Testis (tissue), 3 donors: ENCODE results near the gene SND1. TPM values are rescaled to one million over a fixed set of nuclear protein-coding genes. Genes with fewer than 3 reads are reported as not detected.

Source experiments
- DNase-seq: peaks from one replicate; pipeline ENCODE4 v3.0.0-alpha.2; 2019
- H3K27ac ChIP-seq, 2 donors: fragments of 200-600 bp; sonication (generic); one replicate each; pipeline ENCODE4 v1.5.1; 2019
- H3K27me3 ChIP-seq: fragments of 200-600 bp; sonication (generic); one replicate; pipeline ENCODE4 v1.5.1; 2019
- H3K36me3 ChIP-seq: fragments of 200-600 bp; sonication (generic); one replicate; pipeline ENCODE4 v1.5.1; 2017; ENCODE audit warnings: low read depth; ENCODE audit errors: missing control alignments
- H3K4me1 ChIP-seq: fragments of 200-600 bp; sonication (generic); one replicate; pipeline ENCODE4 v1.5.1; 2019
- H3K4me3 ChIP-seq, 2 donors: fragments of 200-600 bp; sonication (generic); one replicate each; pipeline ENCODE4 v1.5.1; 2017 to 2019
- H3K9me3 ChIP-seq: fragments of 200-600 bp; sonication (generic); one replicate; pipeline ENCODE4 v1.5.1; 2017
- POLR2A ChIP-seq: fragments of 450-650 bp; IDR thresholded peaks from one replicate; pipeline ENCODE4 v1.6.1; 2017; ENCODE audit warnings: antibody characterized with exemption, mild to moderate bottlenecking, moderate library complexity
- WGBS, 2 donors: methylation state at CpG; one replicate each; pipeline ENCODE4 v1.1.5; 2018; 5-methylcytosine and 5-hydroxymethylcytosine counted together
- intact Hi-C: fragments of 100-400 bp; cut with DNase I; formaldehyde crosslinking; loops from one replicate; pipeline ENCODE4 v1.15.1; 2023; ENCODE audit warnings: low total_unique reads
- polyA plus RNA-seq: library from polyadenylated mRNA; stranded (reverse); fragments of 350-450 nt; fragmentation: Illumina TruSeq; extraction: RNeasy Lipid Tissue Mini Kit (QIAGEN cat#74804); gene quantifications from one replicate; pipeline ENCODE4 v1.2.3, GENCODE V29; 2014; ENCODE audit warnings: low read depth, low replicate concordance; ENCODE audit not compliant: insufficient read depth
- total RNA-seq, 2 donors: library from RNA; depleted of rRNA; stranded (reverse); fragments of >200 nt; gene quantifications; one replicate each; pipeline ENCODE4 v1.2.3, GENCODE V29; 2016
- TF ChIP-seq, protein P1 (sequence below), 3 experiments: fragments of 450-650 bp in 2 of 3; fragments of 200-600 bp in 1 of 3; sonication (generic) in 1 of 3; IDR thresholded peaks; one replicate each; pipeline ENCODE4 v1.5.1; 2016 to 2019; ENCODE audit warnings: antibody characterized with exemption in 3 of 3, mild to moderate bottlenecking in 2 of 3, moderate library complexity in 1 of 3

SND1 gene
- total and polyA plus RNA-seq, 3 donors from 2014 or later: 132 to 207 (median 179) TPM

DNA sequence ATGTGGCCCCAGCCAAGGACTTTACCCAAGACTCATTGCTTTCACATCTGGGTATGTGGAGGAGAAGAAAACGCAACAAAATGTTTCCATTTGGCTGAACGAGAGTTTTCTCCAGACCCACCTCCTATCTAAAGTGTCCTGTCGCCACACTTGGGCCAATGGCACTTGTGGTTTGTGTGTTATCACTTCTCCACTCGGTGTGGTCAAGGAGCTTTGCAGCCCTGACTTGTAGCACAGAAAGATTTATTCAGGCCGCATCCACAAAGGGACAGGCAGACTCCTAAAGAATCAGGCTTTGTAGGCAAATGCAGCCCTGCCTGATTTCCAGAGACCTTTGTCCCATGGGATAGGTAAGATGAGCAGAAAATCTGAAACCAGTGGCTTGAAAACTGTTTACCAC lies 392.1 kb downstream of the SND1 start:
- intact Hi-C loops: no loop called here
- no peaks in the 10 kb centered on the region for H3K36me3 ChIP-seq
- H3K27ac ChIP-seq: no peak overlapping the region
- 52 to 77% methylated on average over 5 of the region's 5 CpGs for WGBS, 2 donors
- DNase-seq: no peak
- H3K4me3 ChIP-seq: no peak overlapping the region
- H3K27me3 ChIP-seq: no peaks in the 10 kb centered on the region
- H3K4me1 ChIP-seq: no peaks in the 10 kb centered on the region
- no peak for TF ChIP-seq POLR2A
- TF ChIP-seq, protein P1, sequence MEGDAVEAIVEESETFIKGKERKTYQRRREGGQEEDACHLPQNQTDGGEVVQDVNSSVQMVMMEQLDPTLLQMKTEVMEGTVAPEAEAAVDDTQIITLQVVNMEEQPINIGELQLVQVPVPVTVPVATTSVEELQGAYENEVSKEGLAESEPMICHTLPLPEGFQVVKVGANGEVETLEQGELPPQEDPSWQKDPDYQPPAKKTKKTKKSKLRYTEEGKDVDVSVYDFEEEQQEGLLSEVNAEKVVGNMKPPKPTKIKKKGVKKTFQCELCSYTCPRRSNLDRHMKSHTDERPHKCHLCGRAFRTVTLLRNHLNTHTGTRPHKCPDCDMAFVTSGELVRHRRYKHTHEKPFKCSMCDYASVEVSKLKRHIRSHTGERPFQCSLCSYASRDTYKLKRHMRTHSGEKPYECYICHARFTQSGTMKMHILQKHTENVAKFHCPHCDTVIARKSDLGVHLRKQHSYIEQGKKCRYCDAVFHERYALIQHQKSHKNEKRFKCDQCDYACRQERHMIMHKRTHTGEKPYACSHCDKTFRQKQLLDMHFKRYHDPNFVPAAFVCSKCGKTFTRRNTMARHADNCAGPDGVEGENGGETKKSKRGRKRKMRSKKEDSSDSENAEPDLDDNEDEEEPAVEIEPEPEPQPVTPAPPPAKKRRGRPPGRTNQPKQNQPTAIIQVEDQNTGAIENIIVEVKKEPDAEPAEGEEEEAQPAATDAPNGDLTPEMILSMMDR (IDR thresholded peaks at IDR 0.05): no peak
- H3K9me3 ChIP-seq: no peaks in the 10 kb centered on the region

DNA sequence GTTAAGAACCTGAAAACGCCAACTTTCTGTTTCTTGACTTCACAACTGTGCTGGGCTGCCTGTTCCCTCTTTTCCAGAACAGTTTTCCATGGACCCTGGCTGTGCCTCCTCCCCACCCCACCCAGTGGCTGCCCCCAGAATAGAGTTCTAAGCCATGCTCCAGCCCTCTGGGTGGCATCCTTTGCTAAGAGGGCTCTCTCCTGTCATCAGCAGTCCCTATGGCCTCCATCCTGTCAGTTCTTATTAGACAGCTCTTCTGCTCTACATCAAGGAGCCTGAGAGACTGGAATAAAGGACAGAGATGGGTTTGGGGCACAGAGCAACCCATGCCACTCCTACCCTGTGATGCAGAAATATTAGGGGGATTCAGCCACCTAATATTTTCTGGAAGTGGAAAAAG lies 393.2 kb downstream of the SND1 start:
- H3K4me3 ChIP-seq: no peak overlapping the region
- DNase-seq: no peak
- no peaks in the 10 kb centered on the region for H3K9me3 ChIP-seq
- no peaks in the 10 kb centered on the region for H3K4me1 ChIP-seq
- H3K27me3 ChIP-seq: no peaks in the 10 kb centered on the region
- intact Hi-C loops: no loop called here
- no peaks in the 10 kb centered on the region for H3K36me3 ChIP-seq
- WGBS, 2 donors: 74 to 81% methylated on average over 1 of the region's 1 CpG
- no peak for TF ChIP-seq POLR2A
- H3K27ac ChIP-seq: no peak overlapping the region

DNA sequence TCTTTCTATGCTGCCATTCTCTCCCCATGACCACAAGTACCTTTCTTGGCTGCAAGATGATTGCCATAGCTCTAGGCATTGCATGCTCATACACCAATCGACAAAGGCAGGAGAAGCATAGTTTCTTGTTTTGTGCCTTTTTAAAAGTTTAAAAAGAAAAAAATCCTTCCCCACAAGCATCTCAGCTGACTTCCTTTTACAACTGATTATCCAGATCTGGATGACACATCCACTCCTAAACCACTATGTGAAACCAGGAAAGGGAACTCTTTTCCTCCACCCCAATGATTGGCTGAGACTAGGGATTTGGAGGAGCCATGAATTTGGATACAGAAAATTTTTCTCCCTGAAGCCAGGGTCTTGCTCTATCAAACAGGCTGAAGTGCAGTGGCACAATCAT lies 393.8 kb downstream of the SND1 start:
- intact Hi-C loops: no loop called here
- TF ChIP-seq POLR2A: no peak
- TF ChIP-seq, protein P1 (IDR thresholded peaks at IDR 0.05): no peak
- Histone ChIP-seq H3K27me3 (no peaks in the 10 kb centered on the region), H3K4me1 (no peaks in the 10 kb centered on the region), H3K9me3 (no peaks in the 10 kb centered on the region), H3K4me3 (no peak overlapping the region), H3K36me3 (no peaks in the 10 kb centered on the region), H3K27ac (no peak overlapping the region)
- WGBS, 2 donors: 80 to 93% methylated on average over 1 of the region's 1 CpG
- no peak for DNase-seq

DNA sequence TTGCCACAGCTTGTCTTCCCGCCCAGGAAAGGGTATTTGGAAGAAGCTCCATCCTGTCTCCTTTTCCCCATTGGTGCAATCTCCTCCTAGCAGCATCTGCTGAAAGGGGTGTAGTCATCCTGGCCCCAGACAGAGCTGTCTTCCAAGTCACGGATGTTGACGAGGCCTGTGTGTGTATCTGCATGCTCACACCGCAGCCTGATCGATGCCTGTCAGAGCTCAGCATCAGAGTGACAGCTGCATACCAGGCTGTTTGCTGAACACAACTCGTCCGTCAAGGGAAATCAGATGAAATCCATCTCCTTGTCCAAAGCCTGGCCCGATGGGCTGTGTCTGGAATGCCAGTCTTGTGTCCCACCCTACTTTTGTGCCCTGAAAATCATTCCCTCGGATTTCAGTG lies 400.4 kb downstream of the SND1 start:
- H3K9me3 ChIP-seq: no peaks in the 10 kb centered on the region
- WGBS, 2 donors: 91 to 96% methylated on average over 9 of the region's 9 CpGs
- intact Hi-C loops: no loop called here
- no peak for DNase-seq
- no peaks in the 10 kb centered on the region for H3K4me1 ChIP-seq
- no peak overlapping the region for H3K27ac ChIP-seq
- no peaks in the 10 kb centered on the region for H3K36me3 ChIP-seq
- no peaks in the 10 kb centered on the region for H3K27me3 ChIP-seq
- no peak overlapping the region for H3K4me3 ChIP-seq
- TF ChIP-seq, protein P1 (IDR thresholded peaks at IDR 0.05): no peak
- no peak for TF ChIP-seq POLR2A

DNA sequence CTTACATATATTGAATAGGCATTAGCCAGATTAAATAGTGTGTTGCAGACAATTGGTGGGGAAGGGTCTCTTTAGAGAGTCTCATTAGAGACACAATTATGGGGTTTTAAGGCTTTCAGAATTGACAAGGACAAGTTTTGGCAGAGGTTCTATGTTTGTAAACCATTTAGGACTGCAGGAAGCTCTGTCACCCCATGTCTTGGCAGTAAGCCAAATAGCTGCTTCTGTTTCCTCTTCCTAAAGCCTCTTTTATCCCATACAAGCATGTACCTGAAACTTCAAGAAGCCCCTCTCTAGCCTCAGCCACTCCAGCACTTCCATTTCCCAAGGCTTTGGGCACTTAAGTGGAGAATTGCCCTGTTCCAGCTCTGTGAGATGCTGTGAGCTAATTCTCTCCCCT lies 401.0 kb downstream of the SND1 start:
- intact Hi-C loops: no loop called here

More for the DNA sequence above, 401.0 kb downstream of the SND1 start:
- no peaks in the 10 kb centered on the region for H3K36me3 ChIP-seq
- no peaks in the 10 kb centered on the region for H3K27me3 ChIP-seq
- no peak for DNase-seq
- H3K27ac ChIP-seq: no peak overlapping the region
- H3K4me1 ChIP-seq: no peaks in the 10 kb centered on the region
- H3K9me3 ChIP-seq: no peaks in the 10 kb centered on the region
- no peak overlapping the region for H3K4me3 ChIP-seq
- TF ChIP-seq, protein P1 (IDR thresholded peaks at IDR 0.05): no peak
- TF ChIP-seq POLR2A: no peak
